HG03439 (cell line): ENCODE results near the gene ZIC2.

Source experiments
- ATAC-seq: cut with Tn5 transposase; IDR thresholded peaks from one replicate; pipeline ENCODE4 v1.9.1; 2021; ENCODE audit warnings: mild to moderate bottlenecking, moderate library complexity; ENCODE audit not compliant: unreplicated experiment

The ZIC2 gene

GRCh38 chr13:99974296-99974938, 7.2 kb upstream of the ZIC2 start:
- no peak for ATAC-seq

GRCh38 chr13:99974939-99975561, 6.5 kb upstream of the ZIC2 start:
- ATAC-seq, result no peak

- ATAC-seq, result no peak
Observed at GRCh38 chr13:99975626-99976025, 6.0 kb upstream of the ZIC2 start.

- ATAC-seq, result no peak
Observed at GRCh38 chr13:99976575-99976974, 5.0 kb upstream of the ZIC2 start.

DNA sequence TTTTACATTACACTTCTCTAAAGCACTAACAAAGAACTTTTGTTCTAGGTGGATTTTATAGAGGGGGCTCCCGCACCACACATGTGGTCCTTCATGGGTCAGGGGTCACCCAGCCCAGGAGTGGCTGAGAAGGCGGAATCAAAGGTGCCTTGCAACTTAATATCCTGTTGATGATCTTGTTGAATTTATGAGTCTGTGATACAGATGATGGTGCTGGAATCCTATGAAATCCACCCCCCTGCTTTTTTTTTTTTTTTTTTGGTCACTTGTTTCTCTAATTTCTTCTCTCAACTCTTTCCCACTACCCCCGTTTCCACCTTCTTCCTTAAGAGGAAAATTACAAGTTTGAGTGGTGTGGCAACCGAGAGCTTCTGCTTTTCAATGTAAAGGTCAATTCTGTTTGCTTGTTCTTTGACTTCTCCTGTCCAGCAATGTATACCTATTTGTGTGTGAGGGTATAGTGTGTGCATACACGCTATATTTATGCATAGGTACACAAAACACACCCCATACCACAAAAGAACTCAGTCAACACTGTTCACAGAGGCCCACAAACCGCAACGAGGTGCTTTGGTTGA, 4.2 kb upstream of the ZIC2 start:
- ATAC-seq, result no peak

DNA sequence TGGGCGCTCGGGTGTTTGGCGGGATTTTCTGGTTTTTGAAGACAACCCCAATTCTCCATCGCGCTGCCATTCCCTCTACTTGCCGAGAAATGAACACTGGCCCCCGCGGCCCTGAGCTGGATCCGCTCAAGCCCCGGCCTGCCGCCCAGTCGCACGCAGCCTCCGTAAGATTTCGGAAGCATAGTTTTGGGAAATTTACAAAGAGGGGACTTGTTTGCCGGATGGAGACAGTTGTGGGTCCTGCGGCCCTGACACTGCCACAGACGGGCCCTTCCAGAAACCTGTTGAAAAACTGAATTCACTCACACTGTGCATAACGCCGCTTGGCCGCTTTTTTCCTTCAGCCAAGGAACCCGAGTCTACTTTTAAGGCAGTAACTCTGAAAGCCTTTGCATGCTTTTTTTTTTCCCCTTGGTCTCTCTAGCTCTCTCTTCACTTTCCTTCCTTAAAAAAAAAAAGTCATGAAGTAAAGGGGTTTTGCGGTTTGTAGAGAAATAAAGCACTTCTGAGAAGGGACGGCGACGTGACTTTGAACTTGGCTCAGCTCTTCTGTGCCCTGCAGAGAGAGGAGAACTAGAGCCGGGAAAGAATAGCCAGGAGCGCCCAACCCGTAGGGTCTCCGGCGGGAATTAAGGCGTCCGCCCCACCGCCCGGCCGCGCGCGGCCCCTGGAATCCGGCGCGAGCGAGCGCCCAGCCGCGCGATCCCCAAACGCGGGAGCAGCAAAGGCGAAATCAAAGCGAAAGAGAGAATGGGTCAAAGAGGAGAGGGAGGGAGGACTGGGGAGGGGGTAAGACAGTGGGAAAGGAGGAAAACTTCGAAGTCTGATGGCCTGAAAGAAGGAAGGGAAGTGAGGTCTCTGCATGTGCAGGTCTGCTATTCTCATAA, 3.4 kb upstream of the ZIC2 start:
- no peak for ATAC-seq

GRCh38 chr13:99978799-99979452, 2.7 kb upstream of the ZIC2 start:
- ATAC-seq, result no peak

DNA sequence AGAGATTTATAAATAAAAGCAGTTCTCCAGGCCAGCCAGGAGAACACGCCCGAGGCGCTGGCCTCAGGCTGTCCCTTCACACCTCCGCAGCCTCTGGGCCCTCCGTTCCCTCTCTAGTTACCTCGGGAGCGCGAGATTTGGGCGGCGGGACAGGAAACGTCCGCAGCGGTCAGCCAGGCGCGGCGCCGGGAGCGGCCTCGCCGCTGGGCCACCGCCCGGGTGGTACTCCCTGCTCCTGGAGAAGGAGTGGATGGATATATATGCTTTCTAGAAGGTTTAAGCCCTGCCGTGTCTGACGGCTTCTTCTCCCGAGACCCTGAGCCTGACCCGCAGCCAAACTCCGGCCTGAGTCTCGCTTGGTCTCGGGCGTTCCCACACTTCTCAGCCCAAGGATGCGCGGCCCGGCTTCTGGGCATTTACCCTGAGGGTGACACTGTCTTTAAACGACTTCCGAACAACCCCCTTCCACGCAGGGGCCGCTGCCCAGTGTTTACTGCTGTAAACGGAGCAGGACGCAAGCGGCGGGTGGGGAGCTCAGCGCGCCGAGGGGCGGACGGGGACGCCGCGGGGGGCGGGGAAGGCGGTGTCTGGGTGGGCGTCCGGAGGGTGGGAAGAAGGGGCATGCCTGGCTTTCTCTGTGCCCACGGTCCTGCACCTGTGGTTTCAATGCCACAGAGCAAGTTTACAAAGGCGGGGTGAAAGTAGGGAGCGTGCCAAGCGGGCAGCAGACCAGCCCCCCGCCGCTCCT, 2.0 kb upstream of the ZIC2 start:
- no peak for ATAC-seq

DNA sequence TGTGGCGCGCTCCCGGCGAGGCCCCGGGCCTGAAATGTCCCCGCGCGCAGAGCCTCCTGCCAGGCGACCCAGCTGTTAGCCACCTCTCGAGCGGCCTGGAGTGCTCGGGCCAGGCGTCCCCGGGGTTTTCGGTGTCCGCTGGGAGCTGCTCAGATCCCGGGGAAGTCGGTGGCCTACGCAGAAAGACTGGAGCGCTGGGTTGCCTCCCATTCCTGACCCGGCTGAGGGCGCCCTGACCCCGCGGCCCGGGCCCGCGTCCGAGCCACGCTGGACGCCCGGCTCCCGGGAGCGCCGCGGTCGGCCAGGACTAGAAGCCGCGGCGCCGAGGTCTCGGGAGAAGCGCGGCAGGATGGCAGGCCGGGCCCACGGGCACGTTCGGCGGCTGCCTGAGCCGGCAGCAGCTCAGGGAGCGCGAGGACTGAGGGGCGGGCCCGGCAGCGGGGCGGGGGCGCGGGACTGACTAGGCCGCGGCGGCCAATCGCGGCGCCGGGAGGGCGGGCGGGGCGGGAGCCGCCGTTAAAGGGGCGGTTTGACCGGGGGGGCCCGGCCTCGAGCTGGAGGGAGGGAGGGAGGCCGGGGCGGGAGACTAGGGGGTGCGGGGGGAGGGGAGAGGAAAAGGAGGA, 1.3 kb upstream of the ZIC2 start:
- peak; percentile 54 for ATAC-seq

DNA sequence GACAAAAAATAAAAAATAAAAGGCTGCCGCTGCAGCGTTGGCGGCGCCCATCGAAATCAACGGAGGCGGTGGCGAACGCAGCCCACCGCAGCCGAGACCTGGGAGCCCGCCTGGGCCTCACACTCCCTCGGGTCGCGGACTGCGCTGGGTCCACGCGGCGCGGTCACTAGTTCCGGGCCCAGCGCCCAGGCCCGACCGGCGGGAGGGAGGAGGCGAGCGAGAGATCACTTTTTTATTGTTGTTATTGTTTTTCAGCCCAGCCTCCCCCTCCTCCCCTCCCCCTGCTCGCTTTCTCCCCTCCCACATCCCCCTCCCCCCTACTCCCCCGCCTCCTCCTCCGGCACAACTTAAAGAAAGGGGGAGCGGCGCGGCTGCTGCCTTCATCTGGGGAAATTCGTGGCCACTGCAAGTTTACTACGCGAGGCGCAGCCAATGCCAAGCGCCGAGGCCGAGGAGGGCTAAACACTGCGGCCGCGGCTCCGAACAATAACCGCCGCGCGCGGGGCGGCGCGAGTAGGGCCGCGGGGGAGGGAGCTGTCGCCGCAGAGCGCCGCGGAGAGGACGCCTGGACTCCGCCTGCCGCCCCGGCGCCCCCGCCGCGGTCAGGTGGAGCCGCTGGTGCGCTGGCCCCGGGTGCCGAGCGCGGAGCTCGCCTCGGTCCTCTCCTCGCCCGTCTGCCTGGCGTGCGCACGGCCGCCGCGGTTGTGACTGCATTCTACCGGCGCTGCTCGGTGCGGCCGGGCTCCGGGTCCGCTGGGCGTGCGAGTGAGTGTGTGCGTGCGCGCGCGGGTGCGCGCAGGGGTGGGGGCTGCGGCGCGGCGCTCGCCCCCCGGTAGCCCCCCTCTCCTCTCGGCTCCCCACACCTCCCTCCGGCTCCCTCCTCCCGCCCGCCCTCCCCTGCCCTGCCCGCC, 505 bp upstream of the ZIC2 start:
- peak; percentile 33 for ATAC-seq

GRCh38 chr13:99982036-99982730, 599 bp downstream of the ZIC2 start:
- no peak for ATAC-seq

GRCh38 chr13:99982731-99983498, 1.3 kb downstream of the ZIC2 start:
- ATAC-seq, result no peak

GRCh38 chr13:99983499-99984401, 2.2 kb downstream of the ZIC2 start:
- no peak for ATAC-seq

DNA sequence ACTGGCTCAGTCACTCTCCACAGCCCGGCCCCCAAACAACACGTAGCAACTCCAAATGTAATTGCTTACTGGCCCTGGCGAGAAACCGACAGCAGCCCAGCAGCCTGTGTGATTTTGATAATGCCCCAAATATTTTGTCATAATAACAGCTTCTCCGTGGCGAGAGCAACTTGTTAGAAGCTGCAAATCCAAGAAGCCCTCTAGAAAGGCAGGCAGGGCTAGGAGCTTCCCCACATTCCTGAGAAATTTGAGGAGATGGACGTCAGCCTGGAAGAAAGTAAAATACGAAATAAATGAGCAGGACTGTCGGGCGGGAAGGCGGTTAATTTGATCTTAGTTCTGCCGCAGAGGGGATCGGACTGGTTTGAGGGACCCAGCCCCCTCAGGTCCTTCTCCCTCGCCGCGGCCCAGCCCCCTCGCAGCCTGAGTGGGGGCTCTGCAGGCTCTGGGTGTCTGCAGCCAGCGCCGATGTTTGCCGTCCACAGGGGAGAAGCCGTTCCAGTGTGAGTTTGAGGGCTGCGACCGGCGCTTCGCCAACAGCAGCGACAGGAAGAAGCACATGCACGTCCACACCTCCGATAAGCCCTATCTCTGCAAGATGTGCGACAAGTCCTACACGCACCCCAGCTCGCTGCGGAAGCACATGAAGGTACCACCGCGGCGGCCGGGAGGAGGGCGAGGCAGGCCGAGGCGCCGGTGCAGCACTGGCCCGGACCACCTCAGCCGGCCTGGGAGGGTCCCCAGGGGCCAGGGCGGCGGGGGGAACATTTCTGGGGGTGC, 3.1 kb downstream of the ZIC2 start:
- ATAC-seq, result no peak

DNA sequence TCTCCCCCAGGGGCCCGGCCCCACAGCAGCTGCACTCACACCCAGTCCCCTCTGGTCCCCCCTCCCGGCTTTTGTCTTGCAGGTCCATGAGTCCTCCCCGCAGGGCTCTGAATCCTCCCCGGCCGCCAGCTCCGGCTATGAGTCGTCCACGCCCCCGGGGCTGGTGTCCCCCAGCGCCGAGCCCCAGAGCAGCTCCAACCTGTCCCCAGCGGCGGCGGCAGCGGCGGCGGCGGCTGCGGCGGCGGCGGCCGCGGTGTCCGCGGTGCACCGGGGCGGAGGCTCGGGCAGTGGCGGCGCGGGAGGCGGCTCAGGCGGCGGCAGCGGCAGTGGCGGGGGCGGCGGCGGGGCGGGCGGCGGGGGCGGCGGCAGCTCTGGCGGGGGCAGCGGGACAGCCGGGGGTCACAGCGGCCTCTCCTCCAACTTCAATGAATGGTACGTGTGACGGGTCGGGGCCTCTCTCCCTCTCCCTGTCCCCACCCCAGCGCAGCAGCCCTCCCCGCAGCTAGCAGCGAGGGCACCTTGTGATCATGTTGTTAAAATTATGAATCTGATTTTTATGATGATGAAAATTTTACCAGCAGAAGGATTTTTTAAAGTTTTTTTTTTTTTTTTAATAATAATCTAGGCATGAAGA, 3.8 kb downstream of the ZIC2 start:
- ATAC-seq, result no peak
